Stimulated activated CD4-positive, alpha-beta T cell treated with anti-CD3 and anti-CD28 coated beads, Interleukin-12 subunit alpha, Interleukin-12 subunit beta, amount 100 ng/mL, for 48 hours (primary cell): Measurements from ENCODE around the gene KLHDC7B.

ENCODE experiments used
- DNase-seq, 3 donors: peaks; one replicate each; pipeline ENCODE4 v3.0.0-alpha.2; 2020; ENCODE audit warnings: low read depth in 2 of 3, low spot score in 1 of 3

KLHDC7B gene

DNA sequence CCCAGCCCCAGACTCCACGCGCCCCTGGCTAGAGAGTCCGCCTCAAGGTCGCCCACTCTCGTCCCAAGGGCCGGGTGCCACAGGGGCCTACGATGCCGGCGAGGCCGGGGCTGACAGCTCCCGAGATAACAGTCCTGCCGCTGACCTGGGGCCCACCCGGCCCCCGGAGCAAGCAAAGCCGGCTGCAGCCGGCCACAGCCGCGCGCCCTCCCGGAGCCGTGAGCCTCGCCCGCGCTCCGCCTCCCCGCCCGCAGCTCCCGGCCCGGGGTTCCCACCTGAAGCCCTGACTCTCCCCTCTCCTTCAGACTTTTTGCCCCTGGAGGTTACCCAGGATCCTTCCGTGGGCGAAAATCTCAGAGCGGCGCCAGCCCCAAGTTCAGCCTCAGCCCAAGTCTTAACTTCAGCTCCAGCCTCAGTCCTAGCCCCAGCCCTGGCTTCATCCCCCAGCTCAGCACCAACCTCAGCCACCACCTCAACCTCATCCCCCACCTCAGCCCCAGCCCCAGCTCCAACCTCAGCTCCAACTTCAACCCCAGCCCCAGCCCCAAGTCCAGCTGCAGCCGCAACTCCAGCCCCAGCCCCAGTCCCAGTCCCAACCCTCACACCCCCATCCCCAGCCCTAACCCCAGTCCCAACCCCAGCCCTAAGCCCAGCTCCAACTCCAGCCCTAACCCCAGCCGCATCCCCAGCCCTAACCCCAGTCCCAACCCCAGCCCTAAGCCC, 1.7 kb downstream of the KLHDC7B start:
- DNase-seq: no peak

DNA sequence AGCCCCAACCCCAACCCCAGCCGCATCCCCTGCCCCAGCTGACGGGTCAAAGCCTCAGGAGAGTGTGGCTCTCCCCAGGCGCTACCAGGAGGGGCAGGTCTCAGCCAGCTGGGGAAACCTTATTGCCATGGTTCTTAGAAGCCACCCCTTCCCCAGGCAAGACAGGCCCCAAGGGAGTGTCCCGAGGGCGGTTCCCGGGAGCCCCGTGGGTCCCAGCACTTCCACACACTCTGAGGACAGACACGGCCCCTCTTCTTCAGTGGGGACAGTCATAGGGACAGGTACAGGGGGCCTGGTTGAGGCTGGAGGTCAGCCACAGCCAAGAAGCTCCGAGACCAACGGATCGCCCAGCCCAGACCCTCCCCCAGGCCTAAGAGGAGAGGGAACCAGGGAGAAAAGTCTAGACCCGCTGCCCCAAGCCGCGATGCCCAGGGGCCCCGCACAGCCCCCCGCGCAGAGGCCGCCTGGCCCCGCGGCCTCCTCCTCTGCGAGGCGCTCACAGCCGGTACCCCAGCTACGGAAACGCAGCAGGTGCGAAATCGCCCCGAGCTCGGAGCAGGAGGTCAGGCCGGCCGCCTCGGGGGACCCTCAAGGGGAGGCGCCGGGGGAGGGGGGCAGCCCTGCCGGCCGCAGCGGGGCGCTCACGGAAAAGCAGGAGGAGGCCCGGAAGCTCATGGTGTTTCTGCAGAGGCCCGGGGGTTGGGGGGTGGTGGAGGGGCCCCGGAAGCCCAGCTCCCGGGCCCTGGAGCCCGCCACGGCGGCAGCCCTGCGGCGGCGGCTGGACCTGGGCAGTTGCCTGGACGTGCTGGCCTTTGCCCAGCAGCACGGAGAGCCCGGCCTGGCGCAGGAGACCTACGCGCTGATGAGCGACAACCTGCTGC, 2.6 kb downstream of the KLHDC7B start:
- no peak for DNase-seq

GRCh38 chr22:50548921-50549790, 3.5 kb downstream of the KLHDC7B start:
- no peak for DNase-seq

DNA sequence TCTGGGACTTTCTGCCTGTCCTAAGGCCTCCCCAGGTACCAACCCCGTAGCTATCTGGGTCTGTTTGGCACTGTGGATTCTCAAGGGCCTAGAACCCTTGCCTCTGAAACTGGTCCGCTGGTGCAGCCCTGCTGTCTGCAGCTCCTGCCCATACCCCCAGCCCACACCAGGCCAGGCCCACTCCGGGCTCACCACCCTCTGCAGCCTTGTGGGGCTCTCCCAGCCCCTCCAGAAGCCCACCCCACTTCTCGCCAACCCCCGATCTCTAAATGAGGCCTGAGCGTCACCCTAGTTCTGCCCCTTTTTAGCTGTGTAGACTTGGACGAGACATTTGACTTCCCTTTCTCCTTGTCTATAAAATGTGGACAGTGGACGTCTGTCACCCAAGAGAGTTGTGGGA, 4.7 kb downstream of the KLHDC7B start:
- DNase-seq: no peak

GRCh38 chr22:50551160-50551752, 5.6 kb downstream of the KLHDC7B start:
- no peak for DNase-seq

DNA sequence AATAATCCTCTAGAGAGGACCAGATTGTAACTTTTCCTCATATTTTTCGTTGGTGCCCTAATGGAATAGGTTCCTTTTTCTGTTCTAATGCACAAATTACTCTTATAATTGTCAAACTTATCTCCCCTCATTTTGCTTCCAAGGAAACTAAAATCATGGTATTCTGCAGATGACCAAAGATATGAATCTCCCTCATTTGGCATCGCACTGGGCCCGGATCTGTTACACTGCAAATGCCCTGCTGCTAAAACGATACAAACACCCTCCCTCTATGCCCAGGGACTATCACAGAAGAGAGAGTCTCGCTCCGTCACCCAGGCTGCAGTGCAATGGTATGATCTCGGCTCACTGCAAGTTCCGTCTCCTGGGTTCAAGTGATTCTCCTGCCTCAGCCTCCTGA, 7.6 kb downstream of the KLHDC7B start:
- DNase-seq: no peak

- no peak for DNase-seq
Measured at GRCh38 chr22:50556703-50557102, 11.0 kb downstream of the KLHDC7B start.

GRCh38 chr22:50560034-50560433, 14.3 kb downstream of the KLHDC7B start:
- DNase-seq: no peak

GRCh38 chr22:50561401-50562358, 16.0 kb downstream of the KLHDC7B start:
- no peak for DNase-seq

DNA sequence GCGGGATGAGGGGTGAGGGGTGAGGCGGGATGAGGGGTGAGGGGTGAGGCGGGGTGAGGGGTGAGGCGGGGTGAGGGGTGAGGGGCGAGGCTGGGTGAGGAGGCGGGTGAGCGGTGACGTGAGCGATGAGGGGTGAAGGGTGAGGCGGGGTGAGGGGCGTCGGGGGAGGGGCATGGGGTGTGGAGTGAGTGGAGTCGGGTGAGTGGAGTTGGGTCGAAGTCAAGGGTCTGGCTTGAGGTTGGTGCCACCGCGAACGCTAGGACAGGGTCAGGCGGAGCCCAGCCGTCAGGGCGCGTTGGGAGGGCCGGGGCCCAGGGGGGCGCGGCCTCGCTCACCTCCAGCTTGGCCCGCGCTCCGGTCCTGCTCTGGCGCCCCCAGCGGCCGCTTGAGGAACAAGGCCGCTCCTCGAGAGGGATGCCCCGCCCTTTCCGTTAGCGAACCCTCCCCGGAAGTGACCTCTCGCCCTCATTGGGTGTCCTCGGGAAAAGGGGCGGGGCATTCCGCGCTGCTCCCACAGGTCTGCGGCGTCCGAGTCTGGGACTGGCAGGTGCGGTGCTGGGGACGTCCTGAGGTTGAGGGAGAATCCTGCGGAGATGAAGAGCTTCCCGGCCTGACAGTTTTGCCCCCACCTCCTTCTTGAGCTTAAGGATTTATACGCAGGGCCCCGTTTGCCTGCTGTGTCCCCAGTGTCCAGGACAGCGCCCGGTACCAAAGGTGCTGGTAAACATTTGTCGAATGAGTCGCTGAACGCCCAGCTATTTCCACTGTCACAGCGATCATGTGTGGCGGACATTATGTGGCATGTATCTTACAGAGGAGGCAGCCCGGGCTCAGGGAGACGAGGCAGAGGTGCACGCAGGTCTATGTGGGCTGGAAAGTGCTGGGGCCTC, 17.1 kb downstream of the KLHDC7B start, which contains the start of gene SYCE3:
TSS of gene SYCE3 (minus strand) at position 397 of the 890 bp plus-strand sequence. CDS start 6,514 bp downstream, outside the sequence.
- peak; percentile 96 to 98 (median 98) for DNase-seq

DNA sequence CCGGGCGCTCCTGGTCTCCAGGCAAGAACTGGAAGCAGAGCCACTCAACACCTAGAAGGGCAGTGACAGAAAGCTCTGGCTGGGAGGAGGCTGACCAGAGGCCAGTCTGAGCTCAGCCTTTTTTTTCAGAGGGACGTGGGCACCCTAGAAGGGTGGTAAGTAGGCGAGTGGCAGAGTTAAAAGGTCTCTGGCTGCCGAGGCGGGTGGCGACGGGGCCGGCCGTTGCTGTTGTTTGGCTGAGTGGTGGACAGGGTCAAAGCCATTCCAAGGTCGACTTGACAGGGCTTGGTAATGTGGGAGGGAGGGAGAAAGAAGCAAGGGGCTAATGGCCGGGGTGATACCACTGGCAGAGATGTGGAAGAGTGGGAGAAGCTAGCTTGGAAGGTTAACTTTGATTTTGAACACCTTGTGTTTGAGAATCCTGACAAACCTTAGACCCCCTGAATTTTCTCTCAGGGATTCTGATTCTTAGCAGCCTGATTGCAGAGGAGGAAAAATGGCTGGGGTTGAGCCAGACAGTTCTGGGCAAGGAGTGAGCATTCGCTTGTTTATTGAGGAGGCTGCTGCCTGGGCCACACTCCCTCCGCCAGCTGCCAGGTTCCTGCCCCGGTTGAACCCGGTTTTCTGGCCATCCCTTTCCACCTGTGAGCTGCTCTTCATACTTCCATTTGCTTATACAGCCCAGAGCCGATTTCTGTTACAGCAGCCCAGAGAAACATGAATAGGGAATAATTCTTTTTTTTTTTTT, 17.9 kb downstream of the KLHDC7B start:
- no peak for DNase-seq

DNA sequence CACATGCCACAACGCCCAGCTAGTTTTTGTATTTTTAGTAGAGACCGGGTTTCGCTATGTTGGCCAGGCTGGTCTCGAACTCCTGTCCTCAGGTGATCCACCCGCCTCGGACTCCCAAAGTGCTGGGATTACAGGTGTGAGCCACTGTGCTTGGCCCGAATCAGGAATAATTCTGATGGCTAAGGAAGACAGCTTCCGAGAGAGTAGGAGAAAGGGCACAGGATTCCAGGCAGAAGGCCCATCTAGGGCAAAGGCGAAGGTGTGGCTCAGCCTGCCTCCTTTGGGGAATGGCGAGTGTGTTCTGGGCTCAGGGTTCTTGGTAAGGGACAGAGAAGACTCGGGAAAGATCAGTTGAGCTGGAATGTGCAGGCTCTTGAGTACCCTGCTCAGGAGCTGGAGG, 18.6 kb downstream of the KLHDC7B start:
- no peak for DNase-seq

DNA sequence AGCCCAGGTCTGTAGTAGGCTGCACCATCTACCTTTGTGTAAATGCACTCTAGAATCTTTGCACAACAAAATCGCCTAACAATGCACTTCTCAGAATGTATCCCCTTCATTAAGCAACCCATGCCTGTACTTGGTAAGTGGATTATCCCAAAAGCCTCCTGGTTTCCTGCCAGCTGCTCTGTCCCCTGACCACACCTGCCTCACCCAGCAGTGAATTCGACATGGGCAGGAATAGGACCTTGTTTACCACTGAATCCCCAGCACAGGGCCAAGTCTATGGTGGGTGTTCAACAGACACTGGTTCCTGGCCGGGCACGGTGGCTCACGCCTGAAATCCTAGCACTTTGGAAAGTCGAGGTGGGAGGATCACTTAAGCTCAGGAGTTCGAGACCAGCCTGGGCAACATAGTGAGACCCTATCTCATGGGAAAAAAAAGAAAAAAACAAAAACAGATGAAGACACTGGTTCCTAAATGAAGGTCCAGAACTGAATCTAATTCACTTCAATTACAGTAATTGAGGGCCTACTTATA, 22.1 kb downstream of the KLHDC7B start:
- no peak for DNase-seq

DNA sequence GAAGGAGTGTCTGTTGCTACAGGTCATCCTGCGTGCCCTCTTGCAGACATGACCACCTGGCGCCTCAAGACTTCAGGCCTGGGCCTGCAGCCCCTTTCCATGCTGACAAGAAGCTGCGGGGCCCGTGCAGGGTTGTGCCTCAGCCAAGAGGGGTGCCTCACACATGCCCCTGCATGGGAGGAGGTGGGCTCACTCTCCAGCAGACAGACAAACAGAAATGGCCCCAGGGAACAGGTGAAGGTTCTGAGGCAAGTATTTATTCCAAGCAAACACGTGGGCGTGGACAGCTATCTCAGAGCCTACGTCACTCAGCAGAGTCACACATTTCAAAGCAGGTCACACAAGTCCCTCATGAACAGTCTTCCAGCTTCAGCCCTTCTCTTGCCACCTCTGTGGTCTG, 22.9 kb downstream of the KLHDC7B start:
- DNase-seq: no peak

DNA sequence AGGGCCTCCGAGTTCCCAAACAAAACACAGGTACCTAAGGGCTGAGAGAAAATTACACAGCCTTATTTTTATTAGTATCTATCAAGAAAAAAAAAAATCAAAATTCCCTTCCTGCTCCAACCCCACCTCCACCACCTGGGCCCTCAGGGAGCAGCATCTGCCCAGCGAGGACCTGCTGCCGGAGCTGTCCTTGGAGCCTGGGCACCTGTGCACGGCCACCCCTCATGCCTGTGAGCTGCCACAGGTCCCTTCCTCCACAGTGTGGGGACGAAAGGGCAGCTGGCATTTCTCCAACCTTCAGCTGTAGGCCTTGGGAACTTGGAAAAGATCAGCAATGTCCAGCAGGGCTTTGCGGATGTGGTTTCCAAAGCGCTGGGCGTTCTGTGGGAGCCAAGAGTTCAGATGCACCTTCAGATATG, 23.4 kb downstream of the KLHDC7B start:
- DNase-seq: no peak

- DNase-seq: no peak
Measured at GRCh38 chr22:50569896-50570535, 24.3 kb downstream of the KLHDC7B start.

- no peak for DNase-seq
Measured at GRCh38 chr22:50570861-50571260, 25.2 kb downstream of the KLHDC7B start.
